Liver (tissue), 9 donors: Measurements from ENCODE around the gene NR3C1. TPM values are rescaled to one million over a fixed set of nuclear protein-coding genes. Genes with fewer than 3 reads are reported as not detected.

ENCODE experiments used
- DNase-seq: peaks from one replicate; pipeline ENCODE4 v3.0.0-alpha.2; 2017; ENCODE audit warnings: low spot score
- H3K27ac ChIP-seq, 2 donors: one replicate each; pipeline ENCODE4 v1.7.0; 2013; ENCODE audit warnings: inconsistent platforms in 2 of 2, low read length in 2 of 2, control low read depth in 1 of 2, low read depth in 1 of 2, mild to moderate bottlenecking in 1 of 2
- H3K27me3 ChIP-seq, 4 donors: one replicate each; pipeline versions ENCODE4 v1.6.1 to v1.7.0; 2013; ENCODE audit warnings: low read length in 3 of 4, inconsistent platforms in 1 of 4, mild to moderate bottlenecking in 1 of 4, moderate library complexity in 1 of 4; ENCODE audit not compliant: control insufficient read depth in 4 of 4, insufficient read depth in 4 of 4
- H3K36me3 ChIP-seq, 4 donors: one replicate each; pipeline versions ENCODE4 v1.6.1 to v1.7.0; 2013; ENCODE audit warnings: low read length in 3 of 4, mild to moderate bottlenecking in 3 of 4, low read depth in 1 of 4, moderate library complexity in 1 of 4; ENCODE audit not compliant: control insufficient read depth in 4 of 4, insufficient read depth in 3 of 4
- H3K4me1 ChIP-seq, 4 donors: one replicate each; pipeline versions ENCODE4 v1.6.1 to v1.7.0; 2013; ENCODE audit warnings: low read length in 3 of 4, mild to moderate bottlenecking in 3 of 4, moderate library complexity in 1 of 4; ENCODE audit not compliant: control insufficient read depth in 4 of 4, insufficient read depth in 4 of 4
- H3K4me3 ChIP-seq, 3 donors: one replicate each; pipeline versions ENCODE4 v1.6.1 to v1.7.0; 2013; ENCODE audit warnings: low read length in 3 of 3, control low read depth in 1 of 3, low read depth in 1 of 3, mild to moderate bottlenecking in 1 of 3
- H3K9ac ChIP-seq, 2 donors: one replicate each; pipeline ENCODE4 v1.7.0; 2013; ENCODE audit warnings: low read length in 2 of 2, mild to moderate bottlenecking in 2 of 2, moderate library complexity in 2 of 2, control low read depth in 1 of 2, low read depth in 1 of 2
- H3K9me3 ChIP-seq, 4 donors: one replicate each; pipeline versions ENCODE4 v1.6.1 to v1.7.0; 2013; ENCODE audit warnings: low read length in 3 of 4; ENCODE audit not compliant: control insufficient read depth in 4 of 4
- ATF3 ChIP-seq: IDR thresholded peaks from 2 replicates; pipeline ENCODE4 v1.6.1; 2016; ENCODE audit warnings: antibody characterized with exemption
- CTCF ChIP-seq: fragments of 150-350 bp; IDR thresholded peaks from 2 replicates; pipeline ENCODE4 v1.5.1; 2017; ENCODE audit warnings: improper control_type of control experiment, low read depth, low read length; ENCODE audit not compliant: missing input control
- EGR1 ChIP-seq, 2 donors: IDR thresholded peaks; 2 replicates each; pipeline ENCODE4 v1.6.1; 2016 to 2018; ENCODE audit warnings: antibody characterized with exemption in 2 of 2, low read depth in 2 of 2
- FOXA1 ChIP-seq: IDR thresholded peaks from 2 replicates; pipeline ENCODE4 v1.6.1; 2016; ENCODE audit warnings: antibody characterized with exemption
- FOXA2 ChIP-seq: IDR thresholded peaks from 2 replicates; pipeline ENCODE4 v1.6.1; 2016; ENCODE audit warnings: antibody characterized with exemption
- GABPA ChIP-seq, 2 donors: IDR thresholded peaks in 1 of 2; conservative IDR thresholded peaks in 1 of 2; 2 replicates each; pipeline ENCODE4 v1.6.1; 2016; ENCODE audit warnings: antibody characterized with exemption in 2 of 2, mild to moderate bottlenecking in 1 of 2, moderate library complexity in 1 of 2
- HNF4A ChIP-seq, 2 donors: conservative IDR thresholded peaks; 2 replicates each; pipeline ENCODE4 v1.6.1; 2016; ENCODE audit warnings: antibody characterized with exemption in 2 of 2, mild to moderate bottlenecking in 2 of 2
- HNF4G ChIP-seq: IDR thresholded peaks from 2 replicates; pipeline ENCODE4 v1.6.1; 2016; ENCODE audit warnings: antibody characterized with exemption
- JUND ChIP-seq, 2 donors: IDR thresholded peaks; 2 replicates each; pipeline ENCODE4 v1.6.1; 2016; ENCODE audit warnings: antibody characterized with exemption in 2 of 2
- MAX ChIP-seq: IDR thresholded peaks from 2 replicates; pipeline ENCODE4 v1.6.1; 2016; ENCODE audit warnings: antibody characterized with exemption
- NR2F2 ChIP-seq: IDR thresholded peaks from 2 replicates; pipeline ENCODE4 v1.6.1; 2016; ENCODE audit warnings: antibody characterized with exemption
- RAD21 ChIP-seq, 2 donors: IDR thresholded peaks; 2 replicates each; pipeline ENCODE4 v1.6.1; 2016; ENCODE audit warnings: antibody characterized with exemption in 2 of 2, mild to moderate bottlenecking in 2 of 2
- REST ChIP-seq: IDR thresholded peaks from 2 replicates; pipeline ENCODE4 v1.6.1; 2016; ENCODE audit warnings: antibody characterized with exemption, mild to moderate bottlenecking
- RXRA ChIP-seq, 2 donors: IDR thresholded peaks; 2 replicates each; pipeline ENCODE4 v1.6.1; 2017 to 2018; ENCODE audit warnings: antibody characterized with exemption in 2 of 2, mild to moderate bottlenecking in 1 of 2
- SP1 ChIP-seq: IDR thresholded peaks from 2 replicates; pipeline ENCODE4 v1.6.1; 2018; ENCODE audit warnings: antibody characterized with exemption, mild to moderate bottlenecking
- TAF1 ChIP-seq: conservative IDR thresholded peaks from 2 replicates; pipeline ENCODE4 v1.6.1; 2016; ENCODE audit warnings: antibody characterized with exemption, mild to moderate bottlenecking
- YY1 ChIP-seq: IDR thresholded peaks from 2 replicates; pipeline ENCODE4 v1.6.1; 2016; ENCODE audit warnings: antibody characterized with exemption, mild to moderate bottlenecking
- ZBTB33 ChIP-seq: IDR thresholded peaks from 2 replicates; pipeline ENCODE4 v1.6.1; 2016; ENCODE audit warnings: antibody characterized with exemption
- WGBS: extraction: QIAGEN DNeasy Blood & Tissue Kit; methylation state at CpG from one replicate; pipeline ENCODE4 v1.1.7; 2013; 5-methylcytosine and 5-hydroxymethylcytosine counted together
- polyA plus RNA-seq, 2 donors: library from polyadenylated mRNA; stranded (reverse) in 1 of 2; unstranded in 1 of 2; fragments of 200-250 nt in 1 of 2; fragments of >200 nt in 1 of 2; fragmentation: Nextera tagmentation in 1 of 2; extraction: Ambion mirVana in 1 of 2; gene quantifications; one replicate each; pipeline versions ENCODE4 v1.2.1 to v1.2.3, GENCODE V29; 2013 to 2015
- total RNA-seq, 2 donors: library from RNA; depleted of rRNA; stranded (reverse); fragments of >200 nt; gene quantifications; one replicate each; pipeline ENCODE4 v1.2.3, GENCODE V29; 2014
- donor health status: healthy.
- donor health status: healthy.
- donor health status: healthy.
- donor health status: healthy.
- donor health status: healthy.

Gene NR3C1
- total and polyA plus RNA-seq, 4 donors: 24.5 to 36.4 (median 29.0) TPM

- Histone ChIP-seq H3K9me3 (no peaks in the 10 kb centered on the region), H3K4me3 (no peak overlapping the region), H3K4me1 (peaks cover 10 to 90% (median 47%) of the 10 kb centered on the region in 4 donors), H3K9ac (peak overlapping the region; percentile 4 to 35), H3K27ac (peak overlapping the region in 1 of 2 donors; percentile 3), H3K27me3 (no peaks in the 10 kb centered on the region), H3K36me3 (peaks cover 0 to 3% (median 0%) of the 10 kb centered on the region in 4 donors)
- TF ChIP-seq HNF4A (conservative IDR thresholded peaks at IDR 0.05): no peak
- TF ChIP-seq CTCF: no peak
- no peak for TF ChIP-seq FOXA2
- TF ChIP-seq FOXA1: no peak
- no peak for TF ChIP-seq SP1
- TF ChIP-seq MAX: no peak
- TF ChIP-seq ATF3: no peak
- TF ChIP-seq REST: no peak
- TF ChIP-seq YY1: no peak
- TF ChIP-seq HNF4G: no peak
- no peak for TF ChIP-seq RAD21 (IDR thresholded peaks at IDR 0.05)
- TF ChIP-seq TAF1: no peak
- no peak for TF ChIP-seq JUND (IDR thresholded peaks at IDR 0.05)
- no peak for TF ChIP-seq NR2F2
- TF ChIP-seq ZBTB33: no peak
- no peak for TF ChIP-seq RXRA (IDR thresholded peaks at IDR 0.05)
- no peak for TF ChIP-seq GABPA (IDR thresholded peaks at IDR 0.05 in 1 of 2, conservative IDR thresholded peaks at IDR 0.05 in 1 of 2)
- no peak for TF ChIP-seq EGR1 (IDR thresholded peaks at IDR 0.05; ENCODE audit: low read depth in 2 of 2)
- 44% methylated on average over 2 of the region's 2 CpGs for WGBS
- no peak for DNase-seq
Observed at GRCh38 chr5:143395638-143396352, 7.7 kb downstream of the NR3C1 start.
